ENCODE data around the gene IREB2. TPM values are rescaled to one million over a fixed set of nuclear protein-coding genes. Genes with fewer than 3 reads are reported as not detected.

Gene IREB2
- total and polyA plus RNA-seq, 2 donors (not counting 3 experiments of a cell fraction or from before 2014, with no cell fraction given), result 12.7 to 51.4 TPM

DNA sequence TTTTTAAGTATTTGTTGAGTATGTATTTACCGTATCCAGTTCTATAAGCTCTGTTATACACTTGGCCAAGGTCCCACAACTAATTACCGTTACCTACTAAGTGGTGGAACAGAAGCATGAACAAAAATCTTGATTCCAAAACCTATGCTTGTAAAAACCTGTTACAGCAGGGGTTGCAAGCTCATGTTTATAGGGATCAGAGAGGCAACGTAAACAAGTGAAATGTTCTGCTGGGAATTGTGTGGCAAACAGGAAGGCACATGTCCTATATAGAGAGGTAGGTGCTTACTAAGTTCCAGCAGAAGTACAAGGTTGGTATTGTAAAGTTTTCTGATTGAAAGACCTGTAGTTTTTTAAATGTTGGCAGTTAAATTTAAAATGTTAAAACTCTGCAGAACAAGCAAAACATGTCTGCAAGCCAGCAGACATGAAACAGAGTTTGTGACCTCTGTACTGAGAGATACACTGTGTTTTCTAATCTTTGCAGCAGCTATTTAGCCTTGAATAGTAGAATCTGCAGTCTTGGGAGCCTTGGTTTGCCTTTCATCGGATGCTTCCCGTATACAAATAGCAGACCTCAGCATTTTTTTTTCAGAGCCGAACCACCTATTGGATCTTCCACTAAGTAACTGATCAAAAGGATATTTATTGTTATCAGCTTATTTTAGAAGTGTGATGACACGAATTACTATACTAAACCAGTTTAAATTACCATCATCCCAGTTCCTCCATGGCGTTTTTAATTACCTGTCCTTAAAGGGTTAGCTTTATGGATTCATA lies 11.4 kb downstream of the IREB2 start:
- ChIA-PET CTCF (interaction anchor here (0.8 kb wide), 1 partner anchor 150 kb away, joined by 3 read pairs; the partner anchor contains the start of gene SKIC8), POLR2A (interaction anchor here (0.8 to 1.9 kb wide), 2 partner anchors 11 to 29 kb away, joined by 4 to 5 read pairs; partner anchors contain the start of gene IREB2)
- Histone ChIP-seq H3K79me2 (ENCODE audit: control insufficient read depth, insufficient read depth, low read length) (peaks cover 89% of the 10 kb centered on the region), H3K27ac (ENCODE audit: insufficient read depth, low read depth, low read length) (no peak overlapping the region), H3K4me3 (replicated peaks in 1 of 3; ENCODE audit: insufficient read depth in 1 of 3, low read depth in 1 of 3, low read length in 3 of 3) (no peak overlapping the region), H3K9me3 (replicated peaks; ENCODE audit: control insufficient read depth, insufficient read depth, low read length) (no peaks in the 10 kb centered on the region), H3K9me1 (replicated peaks; ENCODE audit: control insufficient read depth, extremely low read depth, insufficient read depth, low read length) (no peaks in the 10 kb centered on the region), H3K4me2 (ENCODE audit: insufficient read depth, low read length) (no peak overlapping the region), H3K27me3 (ENCODE audit: control insufficient read depth in 2 of 2, insufficient read depth in 2 of 2, low read length in 2 of 2) (no peaks in the 10 kb centered on the region), H3K36me3 (ENCODE audit: control insufficient read depth in 2 of 2, extremely low read depth in 1 of 2, insufficient read depth in 2 of 2, low read length in 2 of 2) (peaks cover 2 to 4% of the 10 kb centered on the region in 2 experiments), H4K20me1 (replicated peaks; ENCODE audit: control insufficient read depth, extremely low read depth, insufficient read depth, low read length) (peaks cover 8% of the 10 kb centered on the region), H3K4me1 (ENCODE audit: control insufficient read depth, extremely low read depth, insufficient read depth, low read length) (no peaks in the 10 kb centered on the region), H3K9ac (replicated peaks; ENCODE audit: extremely low read depth, insufficient read depth, low read length) (no peak overlapping the region), H2AFZ (ENCODE audit: low read depth, low read length) (no peak overlapping the region)
- intact Hi-C loops (cut with micrococcal nuclease) (no loop called here), dilution Hi-C loops (cut with MboI; ENCODE audit: extremely low pct_ligation_motif_present, low sequenced_read_pairs) (no loop called here)
- FAIRE-seq (peak; percentile 40), DNase-seq (ENCODE audit: low read depth, low spot score) (no peak)
- BruUV-seq (replicated peaks), result no TSS peak
- TF ChIP-seq POLR2A (IDR thresholded peaks at IDR 0.05; ENCODE audit: low read depth, low read length) (no peak), JUN (IDR thresholded peaks at IDR 0.05; ENCODE audit: borderline replicate concordance, insufficient read depth, insufficient read length, low read depth) (no peak), FOS (IDR thresholded peaks at IDR 0.05; ENCODE audit: borderline replicate concordance, insufficient read depth, low read length) (no peak), POLR2AphosphoS5 (IDR thresholded peaks at IDR 0.05; ENCODE audit: insufficient read depth, low read depth, low read length) (no peak), EZH2 (IDR thresholded peaks at IDR 0.05; ENCODE audit: borderline replicate concordance, low read depth, low read length, severe bottlenecking) (no peak), GATA2 (IDR thresholded peaks at IDR 0.05; ENCODE audit: insufficient read depth, insufficient read length, low read depth, low read length) (no peak), MYC (IDR thresholded peaks at IDR 0.05; ENCODE audit: low read depth, low read length) (no peak)
- TF ChIP-seq, protein P1, sequence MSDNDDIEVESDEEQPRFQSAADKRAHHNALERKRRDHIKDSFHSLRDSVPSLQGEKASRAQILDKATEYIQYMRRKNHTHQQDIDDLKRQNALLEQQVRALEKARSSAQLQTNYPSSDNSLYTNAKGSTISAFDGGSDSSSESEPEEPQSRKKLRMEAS (IDR thresholded peaks at IDR 0.05; ENCODE audit: insufficient read depth, insufficient read length), result no peak
- TF ChIP-seq, protein P2, sequence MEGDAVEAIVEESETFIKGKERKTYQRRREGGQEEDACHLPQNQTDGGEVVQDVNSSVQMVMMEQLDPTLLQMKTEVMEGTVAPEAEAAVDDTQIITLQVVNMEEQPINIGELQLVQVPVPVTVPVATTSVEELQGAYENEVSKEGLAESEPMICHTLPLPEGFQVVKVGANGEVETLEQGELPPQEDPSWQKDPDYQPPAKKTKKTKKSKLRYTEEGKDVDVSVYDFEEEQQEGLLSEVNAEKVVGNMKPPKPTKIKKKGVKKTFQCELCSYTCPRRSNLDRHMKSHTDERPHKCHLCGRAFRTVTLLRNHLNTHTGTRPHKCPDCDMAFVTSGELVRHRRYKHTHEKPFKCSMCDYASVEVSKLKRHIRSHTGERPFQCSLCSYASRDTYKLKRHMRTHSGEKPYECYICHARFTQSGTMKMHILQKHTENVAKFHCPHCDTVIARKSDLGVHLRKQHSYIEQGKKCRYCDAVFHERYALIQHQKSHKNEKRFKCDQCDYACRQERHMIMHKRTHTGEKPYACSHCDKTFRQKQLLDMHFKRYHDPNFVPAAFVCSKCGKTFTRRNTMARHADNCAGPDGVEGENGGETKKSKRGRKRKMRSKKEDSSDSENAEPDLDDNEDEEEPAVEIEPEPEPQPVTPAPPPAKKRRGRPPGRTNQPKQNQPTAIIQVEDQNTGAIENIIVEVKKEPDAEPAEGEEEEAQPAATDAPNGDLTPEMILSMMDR (IDR thresholded peaks at IDR 0.05; ENCODE audit: extremely low read depth in 1 of 2, insufficient read depth in 1 of 2, low read depth in 1 of 2, low read length in 2 of 2), result no peak

Measured in endothelial cell of umbilical vein (primary cell).